A673 (cell line): ENCODE measurements around the gene ATPAF1.

Source experiments
- CTCF ChIP-seq: fragments of 300-800, 200-600 bp; sonication (generic); conservative IDR thresholded peaks from 2 replicates; pipeline ENCODE4 v1.5.1; 2017; ENCODE audit warnings: low read depth, mild to moderate bottlenecking, antibody characterized with exemption, low read length, moderate library complexity, mixed read lengths
- EZH2 ChIP-seq: fragments of 200-600 bp; sonication (generic); IDR thresholded peaks from 2 replicates; pipeline ENCODE4 v1.6.1; 2017; ENCODE audit warnings: borderline replicate concordance, low read depth, mild to moderate bottlenecking, mixed read lengths, antibody characterized with exemption, low read length; ENCODE audit not compliant: poor library complexity, severe bottlenecking

- TF ChIP-seq CTCF (no peak), EZH2 (no peak)
Measured at GRCh38 chr1:46646331-46646730, 21.8 kb downstream of the ATPAF1 start.
